GM19452 (cell line): ENCODE data around the gene SHF.

Source experiments
- ATAC-seq: cut with Tn5 transposase; IDR thresholded peaks from one replicate; pipeline ENCODE4 v1.9.1; 2021; ENCODE audit not compliant: unreplicated experiment

The SHF gene

DNA sequence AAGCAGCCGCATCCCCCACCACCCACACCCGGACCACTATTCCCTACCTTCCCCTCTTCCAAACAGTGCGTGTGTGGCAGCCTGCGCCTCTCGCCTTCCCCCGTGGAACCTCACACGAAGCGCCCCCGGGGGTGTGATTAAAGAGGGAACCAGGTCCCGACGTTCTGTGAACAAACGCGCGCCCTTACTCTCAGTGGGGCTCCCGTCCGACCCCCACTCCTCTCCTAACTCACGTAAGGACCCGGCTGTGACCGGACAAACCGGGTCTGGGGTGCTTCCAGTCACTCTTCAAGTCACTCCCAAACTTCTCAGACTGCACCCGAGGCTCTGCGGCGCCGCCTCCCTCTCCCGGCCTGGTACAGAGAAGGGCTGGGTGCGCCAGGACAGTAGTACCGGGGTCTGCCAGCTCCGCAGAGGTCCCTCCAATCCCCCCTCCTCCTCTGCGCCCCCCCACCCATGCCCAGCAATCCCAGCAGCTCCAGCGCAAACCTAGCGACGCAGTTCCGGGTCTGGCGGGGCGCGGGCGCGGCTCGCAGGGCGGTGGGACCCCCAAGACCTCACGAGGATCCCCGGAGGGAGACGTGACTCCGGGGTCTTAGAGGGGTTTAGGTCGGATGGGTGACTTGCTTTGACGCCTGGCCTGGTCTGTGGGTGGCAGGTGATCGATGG, 58.7 kb downstream of the SHF start:
- ATAC-seq: no peak

DNA sequence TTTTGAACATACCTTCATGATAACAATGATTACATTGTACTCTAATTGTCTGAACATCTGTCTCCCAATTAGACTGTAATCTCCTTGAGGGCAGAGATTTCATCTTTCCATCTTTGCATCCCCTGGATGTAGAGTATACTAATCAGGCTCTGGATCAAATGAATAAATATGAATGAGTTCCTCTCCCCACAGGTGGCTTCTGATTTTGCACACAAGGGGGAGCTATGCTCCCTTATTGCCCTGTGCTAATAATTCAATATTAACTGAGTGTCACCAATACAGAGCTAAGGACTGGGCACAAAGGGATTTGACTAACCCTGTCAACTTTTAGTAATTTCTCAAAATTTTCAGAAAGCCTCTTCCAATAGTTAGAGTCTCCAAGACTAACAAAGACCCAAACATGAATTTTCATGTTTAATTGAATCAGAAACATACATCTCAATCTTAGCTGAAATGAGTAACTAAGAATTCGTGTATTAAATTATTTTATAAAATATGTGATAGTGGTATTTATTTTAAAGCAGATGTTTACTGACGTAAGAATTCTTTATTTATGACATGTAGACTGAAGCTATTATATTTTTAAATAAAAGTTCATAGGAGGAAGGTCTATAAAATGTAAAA, 61.1 kb downstream of the SHF start:
- ATAC-seq: no peak

DNA sequence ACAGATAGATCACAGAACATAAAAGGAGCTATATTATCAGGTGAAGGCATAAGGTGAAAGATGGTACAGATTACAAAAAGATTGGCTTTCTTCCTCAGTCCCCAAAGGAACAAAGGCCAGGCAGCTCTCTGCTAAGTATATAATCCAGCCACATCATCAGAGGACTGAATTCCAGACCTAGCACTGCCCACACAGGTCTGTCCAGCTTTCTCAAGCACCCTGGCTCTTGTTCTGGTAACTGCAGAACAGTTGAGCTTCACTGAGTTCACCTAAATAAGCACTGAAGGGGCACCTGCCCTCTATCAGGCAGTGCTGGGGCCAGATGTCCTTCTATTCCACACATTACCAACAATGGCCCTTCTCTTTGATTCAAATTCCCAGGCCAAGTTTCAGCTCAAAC, 64.4 kb downstream of the SHF start:
- ATAC-seq: no peak

- no peak for ATAC-seq
Observed at GRCh38 chr15:45122719-45123118, 65.0 kb downstream of the SHF start.

DNA sequence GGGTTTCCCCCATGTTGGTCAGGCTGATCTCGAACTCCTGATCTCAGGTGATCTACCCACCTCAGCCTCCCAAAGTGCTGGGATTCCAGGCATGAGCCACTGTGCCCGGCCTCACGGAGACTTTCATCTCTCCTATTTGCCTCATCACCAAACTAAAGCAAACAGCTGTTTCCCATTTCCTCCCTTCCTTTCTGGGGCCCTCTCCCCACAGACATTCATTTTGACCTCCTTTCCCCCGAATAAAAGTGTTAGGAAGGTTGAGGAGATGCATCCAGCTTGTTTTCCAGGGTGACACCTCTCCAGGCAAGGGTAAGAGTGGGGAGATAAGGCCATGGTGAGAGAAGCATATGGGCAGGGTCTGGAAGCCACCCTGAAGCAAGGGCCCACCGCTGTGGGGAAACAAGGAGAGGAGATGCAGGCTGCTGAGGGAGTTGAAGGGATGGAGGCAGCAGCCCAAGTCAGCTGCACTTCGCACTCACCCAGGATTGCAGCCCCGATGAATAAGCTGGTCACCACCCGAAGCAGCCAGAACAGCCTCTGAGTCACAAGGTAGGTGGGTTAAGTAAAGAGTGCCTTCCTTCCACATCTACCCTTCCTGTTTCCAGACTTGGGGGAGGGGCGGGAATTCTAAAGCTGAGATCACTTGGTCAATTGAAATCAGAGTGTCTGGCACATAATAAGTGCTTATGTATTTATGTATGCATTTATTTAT, 65.9 kb downstream of the SHF start:
- no peak for ATAC-seq

- no peak for ATAC-seq
Observed at GRCh38 chr15:45121020-45121419, 66.7 kb downstream of the SHF start.

GRCh38 chr15:45120081-45120972, 67.4 kb downstream of the SHF start:
- no peak for ATAC-seq

DNA sequence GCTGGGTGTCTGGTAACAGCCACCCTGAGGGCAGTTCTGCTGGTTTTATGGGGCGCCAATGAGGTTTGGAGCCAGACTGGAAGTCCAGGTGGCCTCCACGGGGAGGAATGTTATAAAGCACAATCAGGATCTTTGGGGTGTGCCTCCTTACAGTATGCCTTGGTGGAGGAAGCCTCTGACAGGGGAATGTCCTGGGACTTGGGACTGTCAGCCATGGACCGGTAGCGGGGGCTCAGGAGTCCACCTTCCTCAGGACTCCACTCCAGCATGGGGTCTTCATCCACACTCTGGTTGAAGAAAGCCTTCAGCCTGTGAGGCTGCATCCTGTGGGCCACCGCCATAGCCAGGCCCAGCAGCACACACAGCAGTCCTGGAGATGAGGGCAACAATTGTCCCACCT, 68.8 kb downstream of the SHF start:
- no peak for ATAC-seq

DNA sequence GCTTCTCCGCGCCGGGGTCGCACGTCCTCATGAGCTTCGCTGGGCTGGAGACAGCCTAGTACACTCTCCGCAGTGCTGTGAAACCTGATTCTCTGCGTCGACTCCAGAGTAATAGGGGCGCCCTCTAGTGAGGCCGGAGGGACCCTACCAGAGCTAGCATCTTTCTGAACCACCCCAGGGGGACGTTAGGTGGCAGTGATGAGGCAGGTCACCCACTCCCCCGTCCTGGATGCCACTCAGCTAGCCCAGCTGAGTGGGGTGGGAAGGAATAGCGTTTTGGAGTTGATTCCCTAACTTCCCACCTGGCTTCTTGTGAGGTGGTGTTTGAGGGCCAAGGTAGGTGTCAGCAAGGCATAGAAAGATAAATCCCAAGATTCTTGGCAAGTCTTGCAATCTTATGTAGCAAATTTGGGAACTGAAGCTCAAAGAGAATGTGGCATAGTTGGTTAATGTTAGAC, 69.6 kb downstream of the SHF start:
- ATAC-seq: peak; percentile 82

GRCh38 chr15:45117308-45118130, 70.2 kb downstream of the SHF start:
- no peak for ATAC-seq
